HG02970 (cell line): Measurements from ENCODE around the gene SLC8A1.
"Not testable (repeated sequence)": the region's sequence is repeated elsewhere in the genome, so short reads cannot be mapped to it uniquely, and the experiment has no call there.

Experiments used
- ATAC-seq: cut with Tn5 transposase; IDR thresholded peaks from one replicate; pipeline ENCODE4 v1.9.1; 2021; ENCODE audit warnings: mild to moderate bottlenecking, moderate library complexity, moderate number of reproducible peaks; ENCODE audit not compliant: unreplicated experiment, low FRiP score

SLC8A1 gene

DNA sequence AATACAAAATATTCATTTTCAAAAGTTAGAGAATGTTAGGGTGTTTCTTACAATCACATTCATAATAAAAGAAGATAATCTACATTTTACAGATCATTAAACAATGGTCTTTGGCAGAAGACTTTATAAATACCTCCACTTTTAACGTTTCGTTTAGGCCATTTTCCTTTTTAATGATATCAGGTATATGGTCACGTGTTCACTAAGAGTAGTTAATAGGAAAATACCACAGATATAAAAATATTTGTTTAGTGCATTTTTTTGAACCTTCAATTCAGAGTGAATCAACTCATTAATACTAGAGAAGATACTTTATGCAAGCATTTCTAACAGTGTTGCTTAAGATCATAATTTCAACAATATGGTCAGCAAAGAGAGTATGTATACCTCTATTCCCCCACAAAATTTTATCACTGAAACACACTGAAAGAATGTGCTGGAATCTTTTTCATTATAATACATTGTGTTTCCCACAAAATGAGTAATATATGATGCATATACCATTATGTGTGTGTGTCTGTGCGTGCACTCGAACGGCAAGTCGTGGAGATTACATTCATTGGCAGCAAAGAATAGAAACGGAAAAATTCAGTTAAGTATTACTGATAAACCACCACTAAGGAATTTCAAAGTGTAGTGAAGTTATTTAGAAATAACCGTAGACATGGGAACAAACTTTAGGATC lies 353.0 kb downstream of the SLC8A1 start:
- no peak for ATAC-seq

DNA sequence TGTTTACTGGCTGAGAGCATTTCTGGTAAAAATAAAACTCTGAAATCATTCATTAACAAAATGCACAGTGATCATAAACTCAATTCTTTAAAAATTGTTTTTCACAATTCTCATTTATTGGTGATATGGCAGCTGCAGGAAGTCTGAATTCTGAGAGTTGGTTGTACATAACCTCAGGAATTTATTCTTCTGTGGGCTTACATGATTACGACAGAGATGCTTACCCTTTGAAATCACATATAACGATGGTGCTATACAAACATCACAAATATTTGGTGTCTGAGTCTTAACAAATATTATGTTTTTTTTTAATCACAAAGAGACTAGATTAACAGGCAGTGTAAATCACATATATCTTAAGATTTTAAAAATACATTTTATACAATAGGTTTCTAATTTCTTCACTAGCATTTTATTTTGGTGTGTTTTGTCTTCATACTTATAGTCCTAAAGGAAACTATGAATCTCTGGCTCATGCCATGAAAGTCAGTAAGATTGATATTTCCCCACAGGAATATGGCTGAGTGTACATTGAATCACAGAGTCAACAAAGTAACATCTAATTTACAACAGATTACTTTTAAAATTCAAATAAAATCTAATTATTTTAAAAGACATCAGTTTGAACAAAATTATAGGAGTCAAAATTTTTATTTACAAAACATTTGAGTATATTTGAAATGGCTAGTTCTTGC lies 354.1 kb downstream of the SLC8A1 start:
- ATAC-seq: no peak

DNA sequence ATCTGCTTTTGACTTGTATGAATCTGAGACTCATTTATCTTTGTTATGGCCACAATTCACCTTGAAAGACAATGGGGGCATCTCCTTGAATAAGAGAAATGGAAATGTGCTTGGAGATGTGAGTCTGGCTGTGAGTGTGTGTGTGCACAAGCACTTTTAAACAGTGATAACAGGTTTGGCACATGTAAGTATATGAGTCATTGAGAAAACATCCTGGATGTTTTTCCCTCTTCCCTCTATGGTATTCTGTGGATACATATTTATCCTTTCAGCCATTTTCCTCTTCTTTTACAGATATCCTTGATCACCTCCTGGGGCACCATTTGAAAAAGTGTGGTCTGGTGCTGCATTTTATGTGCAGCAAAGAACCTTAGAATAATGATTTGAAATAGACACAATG lies 355.5 kb downstream of the SLC8A1 start:
- no peak for ATAC-seq

DNA sequence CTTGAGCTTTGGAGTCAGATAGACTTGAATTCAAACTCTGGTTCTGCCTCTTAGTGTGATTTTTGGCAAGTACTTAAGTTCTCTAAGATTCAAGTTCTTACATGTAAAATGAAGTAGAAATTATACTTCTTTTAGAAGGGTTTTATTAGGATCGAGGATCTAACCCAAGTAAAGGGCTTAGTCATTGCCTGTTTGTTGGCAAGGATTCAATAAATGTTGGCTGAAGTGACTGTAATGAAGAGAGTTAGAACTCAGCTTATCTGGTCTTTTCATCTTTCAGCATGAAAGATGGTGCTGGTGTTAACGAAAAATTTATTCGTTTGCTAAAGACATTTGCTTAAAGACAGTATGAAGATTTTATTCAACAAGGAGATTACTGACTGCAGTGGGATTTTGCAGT lies 356.9 kb downstream of the SLC8A1 start:
- ATAC-seq: no peak

DNA sequence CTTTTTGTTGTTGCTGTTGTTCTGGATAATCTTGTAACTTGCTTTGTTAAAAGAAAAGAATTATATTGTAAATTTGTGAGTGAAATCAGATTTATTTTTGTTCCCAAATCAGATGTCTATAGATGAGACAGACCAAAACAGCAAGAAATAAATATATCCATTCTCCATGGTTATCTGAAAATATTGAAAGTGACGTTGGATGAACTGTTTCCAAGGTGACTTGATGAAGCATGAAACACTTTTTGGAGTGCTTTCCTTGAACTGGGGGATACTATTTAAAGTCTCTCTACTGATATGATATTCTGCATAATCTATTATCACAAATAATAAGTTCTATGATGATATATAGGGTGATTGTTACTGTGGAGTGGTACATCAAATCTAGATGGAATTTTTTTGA lies 357.4 kb downstream of the SLC8A1 start:
- no peak for ATAC-seq

DNA sequence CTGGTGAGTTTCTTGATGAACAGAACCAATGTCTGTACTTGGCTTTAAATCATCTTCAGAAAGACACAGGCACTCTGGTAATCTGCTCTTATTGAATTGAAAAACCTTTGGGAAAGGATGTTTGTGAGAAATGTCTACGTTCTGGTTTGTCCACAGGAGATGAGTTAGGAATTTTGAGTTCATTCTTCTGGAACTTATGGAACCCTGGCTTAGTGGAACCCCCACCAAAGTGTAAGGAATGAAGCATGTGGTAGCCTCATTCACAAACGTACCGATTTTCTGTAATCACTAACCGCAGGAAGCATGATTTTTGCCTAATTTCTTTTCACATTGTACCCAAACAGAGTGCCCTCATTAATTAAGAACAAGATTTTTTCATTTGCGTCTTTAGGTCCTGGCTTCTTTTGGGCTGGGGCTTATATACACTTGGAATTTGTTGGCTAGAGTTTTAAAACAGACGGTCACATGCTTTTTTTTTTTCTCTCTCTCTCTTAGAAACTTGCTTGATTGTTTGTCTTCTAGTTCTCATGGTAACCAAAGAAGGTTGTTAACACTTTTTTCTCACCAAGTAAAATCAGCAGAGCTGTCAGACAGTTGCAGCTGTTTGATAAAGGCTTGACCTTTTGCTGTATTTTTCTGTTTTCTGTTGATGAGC lies 358.7 kb downstream of the SLC8A1 start:
- ATAC-seq: no peak

DNA sequence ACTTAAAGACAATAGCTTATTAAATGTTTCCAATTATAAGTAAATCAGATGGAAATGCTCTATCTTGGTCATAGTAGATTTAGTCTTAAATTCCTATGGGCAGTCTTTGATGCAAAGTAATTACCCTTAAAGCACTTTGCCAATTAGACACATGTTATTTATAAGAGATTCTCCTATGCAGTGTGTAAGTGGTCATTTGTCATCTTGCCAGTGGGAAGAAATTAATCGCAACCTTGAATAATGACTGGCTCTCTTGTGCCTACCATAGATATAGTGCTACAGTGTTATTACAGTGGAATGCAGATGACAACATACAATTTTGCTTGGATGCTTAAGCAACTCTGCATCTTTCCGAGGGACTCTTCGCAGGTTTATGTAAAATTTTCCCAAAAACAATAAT lies 361.8 kb downstream of the SLC8A1 start:
- no peak for ATAC-seq

DNA sequence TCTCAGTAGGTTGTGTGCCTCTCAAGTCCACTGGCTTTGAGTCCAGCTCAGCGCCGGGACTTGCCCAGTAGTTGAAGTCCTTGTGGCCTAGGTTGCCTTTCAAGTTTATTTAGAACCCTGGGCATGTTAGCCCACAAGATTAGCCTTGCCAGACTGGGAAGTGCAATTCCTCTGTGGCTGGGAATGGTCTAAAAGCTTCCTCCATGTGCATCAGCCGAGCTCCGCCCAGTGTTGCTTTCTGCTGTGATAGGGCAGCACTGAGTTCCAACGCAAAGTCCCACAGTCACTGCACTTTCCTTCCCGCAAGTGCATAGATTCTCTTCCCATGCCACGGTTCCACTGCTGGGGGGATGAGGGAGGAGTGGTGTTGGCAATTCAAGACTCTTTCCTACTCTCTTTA lies 364.0 kb downstream of the SLC8A1 start:
- no peak for ATAC-seq

DNA sequence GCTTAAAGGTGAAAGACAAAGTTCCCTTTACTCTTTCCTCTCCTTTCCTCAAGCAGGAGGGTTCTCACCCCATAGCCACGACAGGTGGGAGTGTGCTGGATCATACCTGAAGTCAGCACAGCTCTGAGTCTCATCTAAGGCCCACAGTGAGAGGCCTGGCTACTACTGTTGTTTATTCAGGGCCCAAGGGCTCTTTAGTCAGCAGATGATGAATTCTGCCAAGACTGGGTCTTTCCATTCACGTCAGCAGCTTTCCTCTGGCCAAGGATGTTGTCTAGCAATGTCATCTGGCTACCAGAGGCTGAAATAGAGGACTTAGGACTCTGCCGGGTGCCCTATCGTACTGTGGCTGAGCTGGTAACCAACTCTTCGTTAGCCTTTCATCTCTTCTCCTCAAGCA lies 364.5 kb downstream of the SLC8A1 start:
- no peak for ATAC-seq

DNA sequence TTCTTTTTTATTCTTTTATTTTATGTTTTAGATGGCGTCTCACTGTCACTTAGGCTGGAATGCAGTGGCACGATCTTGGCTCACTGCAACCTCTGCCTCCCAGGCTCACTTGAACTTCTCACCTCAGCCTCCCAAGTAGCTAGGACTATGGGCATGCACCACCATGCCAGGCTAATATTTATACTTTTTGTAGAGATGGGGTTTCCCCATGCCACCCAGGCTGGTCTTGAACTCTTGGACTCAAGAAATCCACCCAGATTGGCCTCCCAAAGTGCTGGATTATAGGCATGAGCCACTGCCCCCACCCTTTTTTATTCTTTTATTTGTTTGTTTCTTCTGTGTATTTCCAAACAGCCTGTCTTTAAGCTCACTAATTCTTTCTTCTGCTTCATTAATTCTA lies 366.1 kb downstream of the SLC8A1 start:
- no peak for ATAC-seq

DNA sequence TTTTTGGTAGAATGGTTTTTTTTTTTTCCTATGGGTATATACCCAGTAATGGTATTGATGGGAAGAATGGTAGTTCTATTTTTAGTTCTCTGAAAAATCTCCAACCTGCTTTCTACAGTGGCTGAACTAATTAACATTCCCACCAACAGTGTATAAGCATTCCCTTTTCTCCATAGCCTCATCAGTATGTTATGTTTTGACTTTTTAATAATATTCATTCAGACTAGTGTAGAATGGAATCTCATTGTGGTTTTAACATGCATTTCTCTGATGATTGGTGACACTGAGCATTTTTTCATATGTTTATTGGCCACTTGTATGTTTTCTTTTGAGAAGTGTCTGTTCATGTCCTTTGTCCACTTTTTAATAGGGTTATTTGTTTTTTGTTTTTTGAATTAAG lies 378.6 kb downstream of the SLC8A1 start:
- ATAC-seq: not testable (repeated sequence)

DNA sequence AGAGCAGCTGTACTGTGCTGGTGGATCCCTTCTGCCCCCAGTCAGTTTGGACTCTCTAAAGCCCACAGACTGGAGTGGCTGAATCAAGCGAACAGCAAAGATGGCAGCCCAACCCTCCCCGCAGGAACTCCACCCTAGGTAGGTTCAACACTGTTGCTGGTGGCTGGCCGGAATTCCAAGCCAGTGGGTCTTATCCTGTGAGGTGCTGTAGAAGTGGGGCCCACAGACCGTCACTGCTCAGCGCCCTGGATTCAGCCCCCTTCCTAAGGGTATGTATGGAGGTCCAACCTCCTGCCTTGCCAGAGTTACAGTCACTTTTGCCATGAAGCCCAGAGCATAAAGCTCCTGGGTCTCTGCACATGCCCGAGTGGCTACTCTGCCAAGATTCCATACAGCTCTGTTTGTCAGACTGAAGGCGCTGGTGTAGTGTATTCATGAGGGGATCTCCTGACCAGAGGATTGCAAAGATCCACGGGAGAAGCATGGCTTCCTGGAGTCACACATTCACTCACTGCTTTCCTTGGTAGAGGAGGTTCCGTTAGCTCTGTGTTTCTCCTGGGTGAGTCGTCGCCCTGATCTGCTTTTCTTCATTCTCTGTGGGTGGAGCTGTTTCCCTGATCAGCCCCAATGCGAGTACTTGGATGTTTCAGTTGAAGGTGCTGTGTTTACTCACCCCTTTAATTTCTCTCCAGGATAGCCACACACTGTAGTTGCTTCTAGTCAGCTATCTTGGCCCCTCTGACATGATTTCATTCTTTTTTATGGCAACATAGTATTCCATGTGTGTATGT lies 379.3 kb downstream of the SLC8A1 start:
- ATAC-seq: no peak

DNA sequence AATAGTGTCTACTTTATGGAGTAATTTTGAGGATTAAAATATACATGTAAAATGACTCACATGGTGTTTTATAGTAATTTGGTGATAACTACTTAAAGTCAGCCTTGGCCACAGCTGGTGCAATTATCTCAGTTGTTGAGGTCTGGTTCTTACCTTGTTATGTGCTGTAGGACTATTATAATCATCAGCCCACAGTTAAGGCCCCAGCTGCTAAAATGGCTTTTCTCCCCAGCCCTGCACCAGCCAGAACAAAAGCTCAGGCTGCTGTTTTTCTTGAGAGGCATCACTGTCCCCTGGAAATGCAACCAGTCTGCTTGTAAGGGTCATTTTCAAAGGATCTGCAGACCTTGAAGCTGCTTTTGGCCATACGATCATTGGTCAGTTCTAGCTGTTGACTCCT lies 389.5 kb downstream of the SLC8A1 start:
- ATAC-seq: no peak

DNA sequence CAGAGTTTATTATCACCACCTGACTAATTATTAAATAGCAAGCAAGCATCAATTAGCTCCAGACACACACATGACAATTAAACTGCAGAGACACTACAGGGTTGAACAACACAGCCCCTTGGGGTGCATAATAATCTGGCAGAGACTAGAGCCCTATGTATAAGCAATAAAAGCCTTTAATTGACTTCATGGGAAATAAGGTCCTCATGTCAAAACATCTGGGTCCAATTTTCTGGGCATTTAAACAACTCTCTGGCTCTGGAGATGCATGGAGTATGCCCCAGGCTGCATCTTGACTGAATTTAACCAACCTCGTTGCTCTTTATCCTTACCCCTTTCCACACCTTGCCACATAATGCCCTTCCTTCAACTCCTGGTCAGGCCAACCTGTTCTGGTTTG lies 402.1 kb downstream of the SLC8A1 start:
- no peak for ATAC-seq

DNA sequence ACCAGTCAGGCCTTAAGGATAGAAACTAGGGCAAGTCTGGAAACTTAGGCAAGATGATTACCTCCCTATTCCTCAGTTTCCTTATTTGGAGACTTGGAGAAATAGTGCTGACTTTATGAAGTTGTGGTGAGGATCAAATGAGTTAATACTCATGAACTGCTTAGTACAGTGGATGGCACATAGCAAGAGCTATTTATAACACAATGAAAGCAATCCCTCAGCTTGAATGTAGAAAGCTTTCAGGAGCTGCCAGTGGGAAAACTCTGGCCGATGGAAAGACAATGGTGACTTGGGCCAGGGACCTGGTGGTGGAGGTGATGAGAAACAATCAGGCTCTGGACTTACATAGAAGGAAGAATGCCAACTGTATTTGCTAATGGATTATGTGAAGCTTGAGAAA lies 403.4 kb downstream of the SLC8A1 start:
- no peak for ATAC-seq

DNA sequence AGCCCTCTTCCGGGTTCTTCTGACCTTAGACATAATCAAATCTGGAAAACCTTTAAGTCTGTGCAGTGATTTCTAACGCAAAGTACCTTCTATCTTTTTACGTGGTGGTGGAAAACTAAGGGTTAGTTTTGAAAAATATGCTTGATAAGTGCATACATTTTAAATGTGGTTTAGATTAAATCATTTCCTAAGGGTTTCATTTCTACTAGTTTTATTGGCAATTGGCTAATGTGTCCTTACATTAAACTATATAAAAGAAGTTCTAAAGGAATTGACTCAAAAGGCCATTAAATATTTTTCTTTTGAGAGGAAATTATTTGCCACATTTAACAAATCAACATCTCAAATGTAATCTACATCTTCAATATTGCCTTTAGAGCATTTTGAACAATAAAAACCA lies 404.5 kb downstream of the SLC8A1 start:
- no peak for ATAC-seq
